KBM-7 (cell line): ENCODE measurements around the gene SYT12.
A peak's percentile ranks its signal among the peaks of the same experiment; 100 is the strongest.
"Not testable (repeated sequence)": the region's sequence is repeated elsewhere in the genome, so short reads cannot be mapped to it uniquely, and the experiment has no call there.

Experiments used
- DNase-seq: peaks from one replicate; pipeline ENCODE4 v3.0.0-alpha.2; 2015
- in situ Hi-C: fragments of 300-500 bp; cut with MboI; formaldehyde crosslinking; loops from 2 replicates; pipeline ENCODE4 v1.14.3; 2020; ENCODE audit warnings: low sequenced_read_pairs, low pct_unique_long_range_greater_than_20kb, mixed read lengths

SYT12 gene

GRCh38 chr11:66989360-66989759 lies 33.6 kb upstream of the SYT12 start:
- in situ Hi-C loops, DNase-seq: not testable (repeated sequence)

- DNase-seq, result no peak
- in situ Hi-C loops, result no loop called here
Measured at GRCh38 chr11:66992041-66992440, 30.9 kb upstream of the SYT12 start.

- in situ Hi-C loops, result no loop called here
- no peak for DNase-seq
Measured at GRCh38 chr11:66996609-66997273, 26.2 kb upstream of the SYT12 start.

DNA sequence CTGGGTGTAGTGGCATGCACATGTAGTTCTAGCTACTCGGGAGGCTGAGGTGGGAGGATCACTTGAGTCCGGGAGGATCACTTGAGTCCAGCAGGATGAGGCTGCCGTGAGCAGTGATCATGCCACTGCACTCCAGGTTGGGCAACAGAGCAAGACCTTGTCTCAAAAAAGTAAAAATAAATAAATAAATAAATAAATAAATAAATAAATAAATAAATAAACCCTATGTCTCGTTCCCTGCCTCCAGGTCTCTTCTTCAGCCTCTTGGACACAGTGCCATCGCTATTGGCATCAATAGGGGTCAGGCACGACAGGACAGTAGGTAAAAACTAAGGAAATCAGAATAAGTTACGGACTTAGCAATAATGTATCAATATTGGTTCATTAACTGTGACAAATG lies 23.4 kb upstream of the SYT12 start:
- no peak for DNase-seq
- in situ Hi-C loops, result no loop called here

- no peak for DNase-seq
Measured at GRCh38 chr11:67001332-67001731, 21.6 kb upstream of the SYT12 start.

DNA sequence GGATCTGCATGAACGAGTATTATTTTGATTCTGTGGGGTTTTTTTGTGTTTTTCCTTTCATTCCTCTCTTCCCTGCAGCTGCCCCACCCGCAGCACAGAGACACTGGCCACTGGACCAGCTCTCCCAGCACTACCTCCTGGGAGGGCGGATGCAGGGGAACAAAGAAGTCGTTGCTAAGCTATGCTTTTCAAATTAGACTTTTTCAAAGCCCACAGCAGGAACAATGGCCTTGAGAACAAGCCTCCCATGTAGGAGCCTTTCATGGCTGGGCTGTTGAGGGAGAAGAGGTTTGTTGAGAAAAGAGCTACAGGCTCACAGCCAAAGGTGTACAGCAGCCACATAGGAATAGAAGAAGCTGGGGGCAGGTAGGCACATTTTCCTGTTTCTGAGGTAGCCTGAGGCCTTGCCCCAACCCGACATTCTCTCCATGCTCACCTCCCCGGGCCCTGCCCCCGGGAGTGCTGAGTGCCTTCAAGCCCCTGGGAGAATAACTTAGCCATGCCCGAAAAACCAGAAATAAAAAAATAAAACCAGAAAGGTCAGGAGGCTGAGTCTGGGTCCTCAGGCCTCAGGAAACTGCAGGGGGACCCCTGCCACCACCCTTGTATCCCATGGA lies 20.5 kb upstream of the SYT12 start:
- in situ Hi-C loops, result no loop called here
- no peak for DNase-seq

More at GRCh38 chr11:67001332-67001731, 21.6 kb upstream of the SYT12 start:
- in situ Hi-C loops, result no loop called here

- in situ Hi-C loops, result no loop called here
Measured at GRCh38 chr11:67002921-67003411, 20.0 kb upstream of the SYT12 start.

DNA sequence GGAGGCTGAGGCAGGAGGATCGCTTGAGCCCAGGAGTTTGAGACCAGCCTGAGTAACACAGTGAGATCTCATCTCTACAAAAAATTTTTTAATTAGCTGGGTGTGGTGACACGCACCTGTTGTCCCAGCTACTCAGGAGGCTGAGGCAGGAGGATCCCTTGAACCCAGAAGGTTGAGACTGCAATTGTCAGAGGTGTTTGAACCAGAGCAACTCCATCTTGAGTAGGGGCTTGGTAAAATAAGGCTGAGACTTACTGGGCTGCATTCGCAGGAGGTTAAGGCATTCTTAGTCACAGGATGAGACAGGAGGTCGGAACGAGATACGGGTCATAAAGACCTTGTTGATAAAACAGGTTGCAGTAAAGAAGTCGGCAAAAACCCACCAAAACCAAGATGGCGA lies 17.7 kb upstream of the SYT12 start:
- in situ Hi-C loops, DNase-seq: not testable (repeated sequence)

More at GRCh38 chr11:67002921-67003411, 20.0 kb upstream of the SYT12 start:
- no peak for DNase-seq

GRCh38 chr11:67006029-67006884 lies 16.7 kb upstream of the SYT12 start:
- peak; percentile 69 for DNase-seq
- in situ Hi-C loops, result no loop called here

DNA sequence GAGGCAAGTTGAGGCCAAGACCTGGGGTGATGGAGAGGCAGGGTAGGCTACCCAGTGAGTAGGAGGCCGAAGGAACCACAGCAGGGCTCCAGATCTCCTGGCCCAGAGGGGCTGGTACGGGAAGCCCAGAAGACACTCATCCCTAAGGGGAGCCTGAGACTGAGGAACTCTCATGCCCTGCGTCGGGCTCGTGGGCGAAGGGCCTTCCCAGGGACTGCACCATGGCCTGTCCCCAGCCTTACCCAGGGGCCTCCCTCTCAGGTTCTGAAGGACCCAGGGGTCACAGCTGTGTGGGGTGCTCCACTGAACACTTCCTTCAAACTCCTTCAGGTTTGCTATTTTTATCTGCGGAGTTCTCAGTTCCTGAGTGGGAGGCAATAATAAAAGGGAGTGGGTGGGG lies 15.8 kb upstream of the SYT12 start:
- in situ Hi-C loops, result no loop called here
- no peak for DNase-seq

DNA sequence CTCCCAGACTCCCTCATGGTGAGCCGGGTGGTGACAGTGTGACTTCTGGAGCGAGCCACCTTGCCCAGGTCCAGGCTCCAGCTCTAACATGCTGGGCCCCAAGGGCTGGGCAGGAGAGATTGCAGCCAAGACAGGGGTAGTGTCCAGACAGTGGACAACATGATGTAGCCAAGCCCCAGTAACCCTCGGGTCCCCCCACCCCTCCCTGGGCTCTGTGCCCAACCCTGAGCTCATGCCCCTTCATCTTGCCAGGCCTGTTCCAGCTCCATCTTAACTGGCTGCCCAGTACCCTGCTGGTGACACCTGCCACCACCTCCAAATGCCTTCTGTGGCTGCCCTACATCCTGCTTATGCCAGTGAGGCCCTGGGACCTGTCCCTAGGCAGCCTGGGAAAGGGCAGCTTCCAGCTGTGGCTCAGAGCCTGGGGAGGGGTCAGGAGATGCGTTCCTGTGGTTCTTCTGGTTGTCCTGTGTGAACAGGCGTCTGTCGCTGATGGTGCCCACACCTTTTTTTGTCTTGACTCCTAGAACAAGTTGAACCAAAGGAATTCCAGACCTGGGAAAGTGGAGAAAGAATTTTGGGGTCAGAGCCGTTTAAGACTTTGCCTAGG lies 12.5 kb upstream of the SYT12 start:
- in situ Hi-C loops, result no loop called here
- DNase-seq, result no peak

DNA sequence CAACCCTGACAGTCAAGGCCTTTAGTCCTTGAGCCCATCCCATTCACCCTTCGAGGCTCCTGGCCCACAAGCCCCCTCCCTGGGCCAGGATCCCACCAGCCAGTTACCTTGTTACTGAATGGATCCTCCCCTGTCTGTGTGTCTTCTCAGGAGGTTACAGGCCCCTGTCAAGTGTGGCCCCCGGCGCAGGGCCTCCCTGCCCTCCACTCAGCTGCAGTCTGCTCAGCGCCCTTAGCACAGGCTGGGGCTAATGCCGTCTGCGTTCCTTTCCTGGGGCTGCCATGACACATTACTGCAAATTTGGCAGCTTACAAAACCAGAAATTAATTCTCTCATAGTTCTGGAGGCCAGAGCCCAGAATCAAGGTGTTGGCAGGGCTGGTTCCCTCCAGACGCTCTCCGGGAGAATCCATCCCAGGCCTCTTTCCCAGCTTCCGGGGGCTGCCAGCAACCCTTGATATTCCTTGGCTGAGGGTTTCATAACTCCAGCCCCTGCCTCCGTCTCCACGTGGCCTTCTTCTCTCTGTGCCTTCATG lies 9.4 kb upstream of the SYT12 start:
- in situ Hi-C loops, result no loop called here
- DNase-seq, result no peak

DNA sequence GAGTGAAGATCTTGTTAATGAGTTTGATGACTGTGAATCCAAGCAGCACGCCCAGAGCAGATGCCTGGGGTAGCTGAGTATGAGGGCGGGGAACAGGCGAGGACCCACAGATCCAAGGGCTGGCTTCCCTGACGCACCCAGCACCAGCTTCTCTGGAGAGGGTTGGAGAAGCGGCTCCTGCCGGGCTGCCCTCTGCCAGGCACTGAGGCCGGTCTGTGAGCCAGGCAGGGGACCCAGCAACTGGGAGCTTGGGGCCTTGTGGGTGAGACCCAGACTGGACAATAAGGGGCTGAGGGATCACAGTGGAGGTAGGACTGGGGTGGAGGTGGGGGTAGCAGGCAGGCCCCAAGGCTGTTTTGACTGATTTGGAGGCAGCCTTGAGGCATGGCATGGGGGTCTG lies 8.6 kb upstream of the SYT12 start:
- no peak for DNase-seq
- in situ Hi-C loops, result no loop called here

GRCh38 chr11:67015048-67015447 lies 7.9 kb upstream of the SYT12 start:
- DNase-seq, result no peak
- in situ Hi-C loops, result no loop called here

- in situ Hi-C loops, result no loop called here
- no peak for DNase-seq
Measured at GRCh38 chr11:67016550-67016949, 6.4 kb upstream of the SYT12 start.

DNA sequence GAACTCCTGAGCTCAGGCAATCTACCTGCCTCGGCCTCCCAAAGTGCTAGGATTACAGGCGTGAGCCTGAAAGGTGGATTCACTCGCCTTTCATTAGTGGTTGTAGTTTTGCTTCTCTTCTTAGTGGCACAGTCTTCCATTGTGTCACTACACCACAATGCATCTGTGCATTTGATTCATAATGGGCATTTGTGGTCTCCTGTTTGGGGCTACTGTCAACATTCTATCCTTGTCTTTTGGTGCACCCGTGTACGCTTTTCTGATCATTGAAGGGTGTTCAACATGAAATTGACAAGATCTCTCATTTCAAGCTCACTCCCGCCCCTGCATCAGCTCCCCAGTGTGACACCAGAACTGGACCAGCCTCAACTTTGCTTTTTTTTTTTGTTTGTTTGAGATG lies 2.0 kb upstream of the SYT12 start:
- in situ Hi-C loops, result no loop called here
- no peak for DNase-seq

GRCh38 chr11:67022341-67022933 lies 497 bp upstream of the SYT12 start:
- in situ Hi-C loops, result no loop called here
- no peak for DNase-seq

DNA sequence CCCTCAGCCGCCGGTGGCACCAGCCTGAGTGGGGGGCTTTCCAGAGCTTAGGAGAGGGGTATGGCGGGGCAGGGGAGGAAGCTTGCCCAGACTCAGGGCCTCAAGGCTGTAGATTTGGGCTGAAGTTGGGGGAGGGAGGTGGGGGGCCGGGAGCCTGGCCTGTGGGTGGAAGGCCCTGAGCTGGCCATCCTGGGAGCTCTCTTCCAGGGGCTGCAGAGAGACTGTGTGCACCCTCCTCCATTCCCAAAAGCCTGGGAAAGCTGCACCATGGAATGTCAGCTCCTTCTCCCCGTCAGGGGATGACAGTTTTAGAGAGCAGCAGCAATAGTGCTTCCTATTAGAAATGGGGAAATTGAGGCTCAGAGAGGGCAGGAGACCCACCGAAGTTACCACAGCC lies 1.0 kb downstream of the SYT12 start:
- in situ Hi-C loops, result no loop called here
- DNase-seq, result no peak

GRCh38 chr11:67024410-67024809 lies 1.5 kb downstream of the SYT12 start:
- peak; percentile 81 for DNase-seq
- in situ Hi-C loops, result no loop called here
